ENCODE measurements around the gene KHDC4.

KHDC4 gene

DNA sequence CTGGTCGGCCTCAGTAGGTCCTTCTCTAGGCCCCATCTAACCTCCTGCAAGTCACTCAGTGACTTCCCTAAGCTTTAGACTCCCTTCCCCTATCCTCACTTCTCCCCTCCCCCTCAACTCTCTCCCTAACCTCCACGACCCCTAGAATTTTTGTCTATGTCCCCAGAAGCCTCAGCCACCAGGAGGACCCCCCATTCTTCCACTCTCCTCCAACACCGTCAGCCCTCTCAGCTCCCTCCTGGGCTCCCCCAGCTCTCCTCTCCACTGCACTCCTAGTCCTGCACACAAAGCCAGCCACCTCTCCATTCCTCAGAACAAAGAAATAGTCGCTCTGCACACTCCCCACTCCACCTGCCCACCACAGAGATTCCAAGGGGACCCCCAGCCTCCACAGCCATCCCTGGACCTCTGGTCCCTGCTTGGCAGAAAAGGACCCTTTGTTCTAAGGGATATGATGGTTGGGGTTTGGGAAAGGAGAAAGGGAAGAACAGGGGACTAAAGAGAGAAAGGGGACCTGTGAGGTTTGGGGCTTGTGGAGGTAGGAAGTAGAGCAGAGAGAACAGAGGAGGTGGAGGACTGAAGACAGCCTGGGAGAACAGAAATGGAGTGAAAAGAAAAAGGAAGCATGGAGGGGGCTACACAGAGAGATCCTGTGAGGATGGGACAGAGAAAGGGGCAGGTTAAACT lies 41.3 kb upstream of the KHDC4 start:
- H3K27ac ChIP-seq (ENCODE audit: extremely low read depth, low read depth, low read length): peak overlapping the region; percentile 97
- POLR2A ChIA-PET: interaction anchor here (0.5 to 4.4 kb wide), 10 partner anchors 8 to 41 kb away, joined by 3 to 28 read pairs (median 4); partner anchors contain the start of genes KHDC4 and RXFP4
- peaks cover 0 to 9% of the 10 kb centered on the region in 2 experiments; a peak in 2 of 3 replicates for H3K36me3 ChIP-seq (ENCODE audit: control insufficient read depth in 2 of 2, insufficient read depth in 1 of 2, low read length in 2 of 2)
- H3K9me3 ChIP-seq (ENCODE audit: control insufficient read depth, insufficient read depth, low read depth, low read length): no peaks in the 10 kb centered on the region
- H3K4me1 ChIP-seq (ENCODE audit: control insufficient read depth, insufficient read depth, low read length): peaks cover 32% of the 10 kb centered on the region
- TF ChIP-seq ZFP37 (tag by site-specific recombination; IDR thresholded peaks at IDR 0.05) (no peak), ZNF354C (tag by site-specific recombination; IDR thresholded peaks at IDR 0.05; ENCODE audit: borderline replicate concordance, low read depth) (no peak), PRDM1 (tag by site-specific recombination; IDR thresholded peaks at IDR 0.05) (peak; percentile 92), ZNF366 (tag by site-specific recombination; conservative IDR thresholded peaks at IDR 0.05) (peak; percentile 78), ZNF776 (tag by site-specific recombination; IDR thresholded peaks at IDR 0.05; ENCODE audit: borderline replicate concordance) (no peak), PRDM2 (tag by site-specific recombination; IDR thresholded peaks at IDR 0.05; ENCODE audit: borderline replicate concordance) (no peak), ZNF423 (tag by site-specific recombination; IDR thresholded peaks at IDR 0.05) (no peak), GLIS2 (tag by site-specific recombination; IDR thresholded peaks at IDR 0.05) (peak; percentile 54; the same call in 1 of the 2 replicates), ZNF629 (tag by site-specific recombination; IDR thresholded peaks at IDR 0.05) (no peak), ZNF138 (tag by site-specific recombination; IDR thresholded peaks at IDR 0.05; ENCODE audit: borderline replicate concordance) (no peak), ZBTB10 (tag by site-specific recombination; IDR thresholded peaks at IDR 0.05) (no peak), ZBTB48 (tag by site-specific recombination; IDR thresholded peaks at IDR 0.05) (peak; percentile 91)
- TF ChIP-seq, protein P1, sequence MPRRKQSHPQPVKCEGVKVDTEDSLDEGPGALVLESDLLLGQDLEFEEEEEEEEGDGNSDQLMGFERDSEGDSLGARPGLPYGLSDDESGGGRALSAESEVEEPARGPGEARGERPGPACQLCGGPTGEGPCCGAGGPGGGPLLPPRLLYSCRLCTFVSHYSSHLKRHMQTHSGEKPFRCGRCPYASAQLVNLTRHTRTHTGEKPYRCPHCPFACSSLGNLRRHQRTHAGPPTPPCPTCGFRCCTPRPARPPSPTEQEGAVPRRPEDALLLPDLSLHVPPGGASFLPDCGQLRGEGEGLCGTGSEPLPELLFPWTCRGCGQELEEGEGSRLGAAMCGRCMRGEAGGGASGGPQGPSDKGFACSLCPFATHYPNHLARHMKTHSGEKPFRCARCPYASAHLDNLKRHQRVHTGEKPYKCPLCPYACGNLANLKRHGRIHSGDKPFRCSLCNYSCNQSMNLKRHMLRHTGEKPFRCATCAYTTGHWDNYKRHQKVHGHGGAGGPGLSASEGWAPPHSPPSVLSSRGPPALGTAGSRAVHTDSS (tag by site-specific recombination; IDR thresholded peaks at IDR 0.05): no peak
- peak overlapping the region; percentile 91 for H3K4me3 ChIP-seq (ENCODE audit: low read depth, low read length)
- CTCF ChIA-PET: interaction anchor here (0.5 to 4.7 kb wide), 10 partner anchors 9 to 652 kb away, joined by 3 to 45 read pairs (median 4); no protein-coding TSS in a partner anchor

All from HEK293 (cell line).